HG02981 (cell line): ENCODE results near the gene ATP1B1.

Source experiments
- ATAC-seq: cut with Tn5 transposase; IDR thresholded peaks from one replicate; pipeline ENCODE4 v1.9.1; 2021; ENCODE audit warnings: mild to moderate bottlenecking, moderate library complexity; ENCODE audit not compliant: unreplicated experiment

Gene ATP1B1

GRCh38 chr1:169092399-169092798 is 14.1 kb upstream of the ATP1B1 start:
- no peak for ATAC-seq

GRCh38 chr1:169094897-169095569 is 11.5 kb upstream of the ATP1B1 start:
- ATAC-seq = no peak

- no peak for ATAC-seq
Measured at GRCh38 chr1:169098380-169098779, 8.1 kb upstream of the ATP1B1 start.

- ATAC-seq = no peak
Measured at GRCh38 chr1:169099561-169099960, 6.9 kb upstream of the ATP1B1 start.

GRCh38 chr1:169100208-169100607 is 6.3 kb upstream of the ATP1B1 start:
- no peak for ATAC-seq

- no peak for ATAC-seq
Measured at GRCh38 chr1:169100651-169101088, 5.8 kb upstream of the ATP1B1 start.

GRCh38 chr1:169102567-169102966 is 3.9 kb upstream of the ATP1B1 start:
- no peak for ATAC-seq

GRCh38 chr1:169103002-169103401 is 3.5 kb upstream of the ATP1B1 start:
- no peak for ATAC-seq

- no peak for ATAC-seq
Measured at GRCh38 chr1:169103480-169103893, 3.0 kb upstream of the ATP1B1 start.

GRCh38 chr1:169105087-169105433 is 1.4 kb upstream of the ATP1B1 start:
- ATAC-seq = no peak

- ATAC-seq = peak; percentile 13
Measured at GRCh38 chr1:169105434-169106094, 926 bp upstream of the ATP1B1 start.

- ATAC-seq = peak; percentile 0
Measured at GRCh38 chr1:169106921-169107602, 572 bp downstream of the ATP1B1 start.

GRCh38 chr1:169107603-169108208 is 1.2 kb downstream of the ATP1B1 start:
- no peak for ATAC-seq

GRCh38 chr1:169108223-169108622 is 1.7 kb downstream of the ATP1B1 start:
- ATAC-seq = no peak

GRCh38 chr1:169108863-169109560 is 2.5 kb downstream of the ATP1B1 start:
- ATAC-seq = no peak

- no peak for ATAC-seq
Measured at GRCh38 chr1:169109561-169110134, 3.2 kb downstream of the ATP1B1 start.

- no peak for ATAC-seq
Measured at GRCh38 chr1:169110236-169110635, 3.7 kb downstream of the ATP1B1 start.

- ATAC-seq = no peak
Measured at GRCh38 chr1:169110689-169111447, 4.4 kb downstream of the ATP1B1 start.

- ATAC-seq = no peak
Measured at GRCh38 chr1:169111472-169111871, 5.0 kb downstream of the ATP1B1 start.

GRCh38 chr1:169112241-169112640 is 5.8 kb downstream of the ATP1B1 start:
- ATAC-seq = no peak
